Frontal cortex (tissue), 4 donors: Measurements from ENCODE around the gene FXR2. TPM values are rescaled to one million over a fixed set of nuclear protein-coding genes. Genes with fewer than 3 reads are reported as not detected.
A peak's percentile ranks its signal among the peaks of the same experiment; 100 is the strongest.

Experiments
- DNase-seq, 2 donors: peaks; one replicate each; pipeline ENCODE4 v3.0.0; 2012; ENCODE audit warnings: low spot score in 2 of 2
- FAIRE-seq: peaks from 2 replicates; lab custom pipeline; 2012; peaks lifted over from hg19 to GRCh38; lab: Jason Lieb, UNC
- small RNA-seq: library from RNA; depleted of rRNA; stranded (forward); fragments of <200 nt; gene quantifications from one replicate; pipeline ENCODE3, GENCODE V24; 2014
- total RNA-seq: library from RNA; depleted of rRNA; stranded (reverse); fragments of >200 nt; gene quantifications from one replicate; pipeline ENCODE4 v1.2.3, GENCODE V29; 2014
- donor health status: control.
- donor health status: control.
- donor health status: control.

FXR2 gene
- total RNA-seq, 1 donor from 2014 or later: 68.1 TPM

DNA sequence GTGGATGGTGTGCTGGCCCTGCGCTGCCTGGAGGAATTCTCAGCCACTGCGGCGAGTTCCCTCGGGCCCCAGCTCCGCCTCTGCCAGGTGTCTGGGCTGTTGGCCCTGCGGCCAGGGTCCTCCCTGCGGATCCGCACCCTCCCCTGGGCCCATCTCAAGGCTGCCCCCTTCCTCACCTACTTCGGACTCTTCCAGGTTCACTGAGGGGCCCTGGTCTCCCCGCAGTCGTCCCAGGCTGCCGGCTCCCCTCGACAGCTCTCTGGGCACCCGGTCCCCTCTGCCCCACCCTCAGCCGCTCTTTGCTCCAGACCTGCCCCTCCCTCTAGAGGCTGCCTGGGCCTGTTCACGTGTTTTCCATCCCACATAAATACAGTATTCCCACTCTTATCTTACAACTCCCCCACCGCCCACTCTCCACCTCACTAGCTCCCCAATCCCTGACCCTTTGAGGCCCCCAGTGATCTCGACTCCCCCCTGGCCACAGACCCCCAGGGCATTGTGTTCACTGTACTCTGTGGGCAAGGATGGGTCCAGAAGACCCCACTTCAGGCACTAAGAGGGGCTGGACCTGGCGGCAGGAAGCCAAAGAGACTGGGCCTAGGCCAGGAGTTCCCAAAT is 57.4 kb downstream of the FXR2 start:
- no peak for FAIRE-seq
- DNase-seq: no peak

GRCh38 chr17:7556627-7557026 is 58.1 kb downstream of the FXR2 start:
- no peak for FAIRE-seq

DNA sequence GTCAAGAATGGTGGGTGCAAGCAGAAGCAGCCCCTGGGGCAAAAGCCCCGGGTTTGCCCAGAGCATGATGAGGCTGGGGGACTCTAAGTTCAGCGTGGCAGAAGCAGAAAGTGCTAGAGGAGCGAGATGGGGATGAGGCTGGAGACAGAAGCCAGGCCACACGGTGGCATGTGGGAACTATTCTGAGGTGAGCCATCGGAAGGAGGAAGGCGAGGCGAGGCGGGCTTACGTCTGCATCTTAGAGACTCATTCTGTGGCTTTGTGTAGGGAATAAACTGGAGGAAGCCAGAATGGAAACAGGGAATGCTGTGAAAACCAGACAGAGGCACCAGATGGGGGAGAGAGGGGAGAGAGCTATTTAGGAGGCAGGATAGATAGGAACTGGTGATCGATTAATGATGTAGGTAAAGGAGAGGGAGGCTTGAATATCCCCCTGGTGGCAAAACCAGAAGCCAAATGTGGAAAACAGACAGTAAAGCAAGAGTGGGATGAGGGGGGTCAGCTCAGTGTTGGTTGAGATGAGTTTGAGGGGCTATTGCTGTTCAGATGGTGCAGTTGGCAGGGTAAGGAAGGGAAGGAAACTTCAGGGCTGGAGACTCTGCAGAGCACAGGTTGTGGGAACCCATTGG is 59.3 kb downstream of the FXR2 start:
- FAIRE-seq (no peak), DNase-seq (no peak)

More at GRCh38 chr17:7556627-7557026, 58.1 kb downstream of the FXR2 start:
- DNase-seq: no peak

DNA sequence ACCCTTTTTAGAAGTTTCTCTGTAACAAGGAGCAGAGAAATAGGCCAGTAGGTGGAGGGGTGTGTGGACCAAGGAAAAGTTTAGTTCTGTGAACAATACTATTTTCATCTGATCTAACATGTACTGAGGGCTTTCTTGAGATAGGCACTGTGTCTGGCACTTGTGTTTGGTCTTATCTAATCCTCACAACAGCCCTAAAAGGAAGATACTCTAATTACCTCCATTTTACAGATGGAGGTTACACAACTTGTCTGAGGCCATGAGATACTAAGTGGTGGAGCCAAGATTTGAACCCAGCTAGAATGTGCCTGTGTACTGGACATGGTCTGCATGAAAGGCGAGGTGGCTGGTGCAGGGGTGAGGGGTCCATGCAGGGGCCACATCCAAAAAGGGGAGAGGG is 61.3 kb downstream of the FXR2 start:
- no peak for DNase-seq
- FAIRE-seq: no peak

- FAIRE-seq: no peak
- DNase-seq: no peak
Observed at GRCh38 chr17:7552621-7553051, 62.1 kb downstream of the FXR2 start.

DNA sequence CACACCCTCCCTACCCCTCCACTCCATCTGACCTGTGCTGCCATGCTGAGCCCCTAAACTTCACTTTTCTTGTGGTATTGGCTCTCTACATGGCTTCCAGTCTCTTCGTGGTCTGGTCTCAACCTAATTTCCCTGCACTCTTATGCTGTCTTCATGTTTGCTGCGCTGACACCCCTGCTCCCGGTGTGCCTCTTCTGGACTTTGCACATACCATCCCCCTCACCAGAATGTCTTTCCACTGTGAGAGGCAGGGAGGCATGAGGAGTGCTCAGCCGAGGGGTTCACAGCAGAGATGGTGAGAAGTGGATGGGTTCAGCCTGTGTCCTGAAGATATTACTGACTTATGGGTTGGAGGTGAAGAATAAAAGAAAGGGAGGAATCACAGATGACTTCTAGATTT is 63.3 kb downstream of the FXR2 start:
- FAIRE-seq (no peak), DNase-seq (no peak)

DNA sequence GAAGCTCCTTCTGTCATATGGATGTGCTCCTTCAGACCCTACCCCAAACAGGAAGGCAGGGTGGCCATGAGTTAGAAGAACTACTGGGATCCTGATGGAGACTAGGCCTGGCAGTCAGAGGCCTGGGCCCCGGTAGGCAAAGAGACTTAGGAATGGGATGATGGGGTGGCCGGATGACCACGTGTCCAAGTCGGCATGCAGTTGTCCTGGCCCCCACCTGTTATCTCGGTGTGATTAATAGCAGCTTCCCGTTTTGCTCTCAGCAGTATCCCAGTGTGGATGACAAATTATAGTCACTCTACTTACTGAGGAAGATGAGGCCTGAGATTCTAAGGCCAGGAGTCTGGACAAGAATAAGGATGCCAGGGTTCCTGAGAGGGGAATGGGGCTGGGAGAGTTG is 64.4 kb downstream of the FXR2 start:
- FAIRE-seq: no peak

GRCh38 chr17:7549401-7550055 is 65.2 kb downstream of the FXR2 start:
- FAIRE-seq: no peak
- DNase-seq: peak in 1 of 2 donors; percentile 63

More for the DNA sequence above, 64.4 kb downstream of the FXR2 start:
- no peak for DNase-seq

GRCh38 chr17:7548585-7549400 is 65.9 kb downstream of the FXR2 start, which contains the start of gene TNFSF12:
TSS of gene TNFSF12 (plus strand) at chr17:7549058. CDS start at chr17:7549154, 96 bp downstream.
- no peak for FAIRE-seq
- DNase-seq: peak; percentile 81

- DNase-seq (no peak), FAIRE-seq (no peak)
Observed at GRCh38 chr17:7544911-7545310, 69.8 kb downstream of the FXR2 start.

Small RNAs within 50 kb of the gene (small RNA-seq; reads per million reads assigned to genes)
- not detected for gene CD68
- not detected for gene SNORA48
- not detected for gene SNORD10

Other genes starting within 250 kb of the FXR2 start
- gene TNK1, start 233.8 kb downstream of the FXR2 start, total RNA-seq: 0.82 TPM
- gene PLSCR3, start 220.4 kb downstream of the FXR2 start, total RNA-seq: 10.6 TPM
- gene TMEM256, start 210.8 kb downstream of the FXR2 start, total RNA-seq: 80.3 TPM
- 8.2 TPM for gene NLGN2, start 207.1 kb downstream of the FXR2 start, total RNA-seq
- not detected for gene SPEM1, start 194.6 kb downstream of the FXR2 start, total RNA-seq
- not detected for gene SPEM2, start 189.3 kb downstream of the FXR2 start, total RNA-seq
- not detected for gene SPEM3, start 186.0 kb downstream of the FXR2 start, total RNA-seq
- 2.0 TPM for gene TMEM102, start 179.5 kb downstream of the FXR2 start, total RNA-seq
- 5.3 TPM for gene FGF11, start 175.4 kb downstream of the FXR2 start, total RNA-seq
- gene CHRNB1, start 169.8 kb downstream of the FXR2 start, total RNA-seq: 16.7 TPM
- gene ZBTB4, start 135.3 kb downstream of the FXR2 start, total RNA-seq: 11.8 TPM
- gene SLC35G6, start 133.5 kb downstream of the FXR2 start, total RNA-seq: not detected
- gene POLR2A, start 130.5 kb downstream of the FXR2 start, total RNA-seq: 33.0 TPM
- gene TNFSF12, start 65.8 kb downstream of the FXR2 start, total RNA-seq: 3.7 TPM
- gene TNFSF13, start 56.1 kb downstream of the FXR2 start, total RNA-seq: 1.2 TPM
- 102 TPM for gene SENP3, start 53.0 kb downstream of the FXR2 start, total RNA-seq
- 1.2 TPM for gene CD68, start 35.3 kb downstream of the FXR2 start, total RNA-seq
- 35.1 TPM for gene MPDU1, start 31.0 kb downstream of the FXR2 start, total RNA-seq
- gene SOX15, start 24.8 kb downstream of the FXR2 start, total RNA-seq: 1.2 TPM
- 31.4 TPM for gene SAT2, start 12.9 kb upstream of the FXR2 start, total RNA-seq
- gene SHBG, start 15.2 kb upstream of the FXR2 start, total RNA-seq: not detected
- gene ATP1B2, start 36.0 kb upstream of the FXR2 start, total RNA-seq: 8.2 TPM
- gene TP53, start 72.6 kb upstream of the FXR2 start, total RNA-seq: 6.9 TPM
- 11.8 TPM for gene WRAP53, start 73.6 kb upstream of the FXR2 start, total RNA-seq
- 17.5 TPM for gene EFNB3, start 90.3 kb upstream of the FXR2 start, total RNA-seq
- 1.2 TPM for gene DNAH2, start 102.8 kb upstream of the FXR2 start, total RNA-seq
- 15.1 TPM for gene KDM6B, start 219.3 kb upstream of the FXR2 start, total RNA-seq
- 1.2 TPM for gene TMEM88, start 240.2 kb upstream of the FXR2 start, total RNA-seq
- gene NAA38, start 242.7 kb upstream of the FXR2 start, total RNA-seq: 30.2 TPM
- 15.1 TPM for gene CYB5D1, start 243.1 kb upstream of the FXR2 start, total RNA-seq